Fibroblast of peridontal ligament (primary cell): Measurements from ENCODE around the gene NBPF11.
"Not testable (repeated sequence)": the region's sequence is repeated elsewhere in the genome, so short reads cannot be mapped to it uniquely, and the experiment has no call there.

ENCODE experiments used
- DNase-seq: peaks from one replicate; pipeline ENCODE4 v3.0.0-alpha.2; 2010; ENCODE audit errors: extremely low read depth

NBPF11 gene

DNA sequence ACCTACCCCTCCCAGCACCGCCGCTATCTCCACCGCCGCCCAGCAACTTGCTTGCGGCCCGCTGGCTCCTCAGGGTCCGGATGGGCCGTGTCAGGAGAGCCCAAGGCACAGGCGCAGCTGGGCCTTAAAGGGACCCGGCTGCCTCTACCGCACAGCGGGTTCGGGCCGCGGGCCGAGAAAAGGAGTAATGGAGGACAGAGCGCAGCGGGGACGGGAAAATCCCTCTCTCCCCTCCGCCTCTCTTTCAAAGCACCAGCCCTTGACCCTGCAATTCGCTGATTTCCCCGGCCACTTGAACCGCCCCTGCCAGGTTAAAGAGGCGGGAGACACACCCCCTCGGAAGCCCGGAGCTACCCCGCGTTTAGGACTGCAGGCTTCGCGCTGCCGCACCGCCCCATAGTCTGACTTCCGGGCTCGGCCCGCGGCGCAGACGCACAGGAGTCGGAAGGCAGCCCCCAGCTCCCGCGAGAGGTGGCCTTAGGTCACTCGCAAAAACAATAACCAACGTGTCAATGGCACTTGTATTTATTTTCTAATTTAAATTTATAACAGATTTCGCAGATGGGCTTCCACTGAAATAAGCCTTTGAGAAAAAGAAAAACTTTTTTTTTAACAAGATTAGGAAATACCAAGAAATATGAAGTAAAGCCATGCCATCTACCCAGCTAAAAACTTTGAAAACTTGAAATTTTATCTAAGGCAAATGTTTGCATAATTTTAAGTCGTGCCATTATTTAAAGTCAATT lies at the start of gene NBPF11:
TSS of gene NBPF11 (minus strand) at position 371 of the 746 bp plus-strand sequence. CDS start 25,278 bp downstream, outside the sequence.
- DNase-seq: peak; percentile 73

GRCh38 chr1:148197396-148197795 lies 45.3 kb upstream of the NBPF11 start:
- DNase-seq: not testable (repeated sequence)

GRCh38 chr1:148196949-148197348 lies 44.9 kb upstream of the NBPF11 start:
- not testable (repeated sequence) for DNase-seq

DNA sequence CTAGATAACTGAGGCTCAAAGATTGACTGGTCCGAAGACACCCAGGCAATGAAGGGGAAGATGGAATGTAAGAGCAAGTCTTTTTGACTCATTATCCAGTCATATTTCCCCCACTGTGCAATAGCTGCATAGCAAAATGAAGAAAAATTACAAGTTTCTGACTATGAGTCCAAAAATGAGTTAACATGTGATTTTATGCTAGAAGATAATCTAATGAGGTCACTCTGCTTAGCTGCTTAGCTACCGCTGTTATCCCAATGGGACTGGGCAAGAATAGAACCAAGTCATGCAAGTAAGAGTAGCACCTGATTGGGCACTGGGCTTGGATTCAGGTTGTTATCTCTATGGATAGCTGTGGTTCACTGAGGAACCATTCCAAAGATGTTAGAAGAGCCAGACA lies 43.0 kb upstream of the NBPF11 start:
- not testable (repeated sequence) for DNase-seq

- not testable (repeated sequence) for DNase-seq
Measured at GRCh38 chr1:148188768-148189167, 36.7 kb upstream of the NBPF11 start.

- DNase-seq: not testable (repeated sequence)
Measured at GRCh38 chr1:148178682-148179081, 26.6 kb upstream of the NBPF11 start.

GRCh38 chr1:148175414-148175813 lies 23.3 kb upstream of the NBPF11 start:
- DNase-seq: not testable (repeated sequence)

DNA sequence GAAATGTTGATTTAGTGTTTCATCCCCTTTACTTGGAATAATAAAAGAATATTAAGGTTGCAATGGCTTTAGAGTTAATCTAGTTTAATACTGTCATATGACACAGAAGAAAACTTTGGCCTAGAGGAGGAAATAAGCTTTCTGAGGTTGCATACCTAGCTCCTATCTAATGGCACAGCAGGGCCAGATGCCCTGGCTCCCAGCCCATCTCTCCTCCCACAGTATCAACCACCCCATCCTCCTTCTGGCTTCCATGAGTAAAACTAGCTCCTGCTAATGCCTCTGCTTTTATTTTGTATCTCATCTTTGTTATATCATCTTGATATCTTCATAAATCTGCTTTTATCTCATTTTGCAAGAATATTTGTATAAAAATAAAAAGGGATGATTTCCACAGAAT lies 19.9 kb upstream of the NBPF11 start:
- not testable (repeated sequence) for DNase-seq

- DNase-seq: no peak
Measured at GRCh38 chr1:148166558-148167492, 14.7 kb upstream of the NBPF11 start.

GRCh38 chr1:148162363-148162762 lies 10.3 kb upstream of the NBPF11 start:
- DNase-seq: no peak

GRCh38 chr1:148161053-148161901 lies 9.2 kb upstream of the NBPF11 start:
- DNase-seq: no peak

DNA sequence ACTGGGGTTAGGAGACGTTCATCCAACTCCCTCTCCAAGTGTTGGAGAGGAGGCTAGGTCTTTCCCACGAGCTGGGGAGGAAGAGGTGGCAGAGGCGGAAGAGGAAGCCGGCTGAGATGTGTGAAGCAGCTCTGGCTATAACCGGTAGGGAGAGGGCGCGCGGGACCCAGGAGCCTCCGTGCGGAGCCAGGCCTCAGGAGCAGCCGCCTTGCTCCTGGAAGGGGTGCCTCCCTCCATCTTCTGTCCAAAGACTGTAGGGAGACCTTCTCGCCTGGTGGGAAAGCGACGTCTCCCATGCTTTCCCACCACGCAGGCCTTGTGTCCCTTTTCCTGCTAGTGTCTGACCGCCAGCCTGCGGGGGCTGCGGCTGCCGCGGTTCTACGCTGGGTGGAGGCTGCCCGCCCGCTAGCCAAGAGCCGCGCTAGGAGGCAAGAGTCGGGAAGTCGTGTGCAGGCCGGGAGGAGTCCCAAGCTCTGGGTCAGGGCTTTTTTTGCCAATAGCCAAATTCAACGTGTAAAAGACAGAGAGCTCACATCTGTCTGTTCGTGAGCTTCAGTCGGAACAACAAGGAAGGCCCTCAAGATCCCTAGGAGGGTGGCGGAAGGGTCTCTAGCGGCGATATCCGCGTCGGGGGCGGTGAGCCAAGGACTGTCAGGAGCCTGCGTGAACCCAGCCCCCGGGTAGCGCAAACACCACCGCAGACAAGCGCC lies 8.4 kb upstream of the NBPF11 start:
- no peak for DNase-seq

DNA sequence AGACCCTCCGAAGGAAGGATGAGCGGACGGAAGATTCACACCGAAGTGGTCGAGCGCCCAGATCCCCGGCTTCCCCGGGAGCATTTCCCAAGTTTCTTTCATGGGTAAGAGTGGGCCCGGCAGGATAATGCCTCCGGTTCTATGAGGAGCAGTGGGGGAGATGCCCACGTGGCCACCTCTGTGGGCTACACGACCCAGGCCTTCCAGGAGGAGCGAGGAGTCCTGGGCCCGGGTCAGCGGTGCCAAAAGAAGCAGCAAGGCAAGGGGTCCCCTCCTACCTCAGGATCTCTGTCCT lies 7.9 kb upstream of the NBPF11 start:
- DNase-seq: no peak

DNA sequence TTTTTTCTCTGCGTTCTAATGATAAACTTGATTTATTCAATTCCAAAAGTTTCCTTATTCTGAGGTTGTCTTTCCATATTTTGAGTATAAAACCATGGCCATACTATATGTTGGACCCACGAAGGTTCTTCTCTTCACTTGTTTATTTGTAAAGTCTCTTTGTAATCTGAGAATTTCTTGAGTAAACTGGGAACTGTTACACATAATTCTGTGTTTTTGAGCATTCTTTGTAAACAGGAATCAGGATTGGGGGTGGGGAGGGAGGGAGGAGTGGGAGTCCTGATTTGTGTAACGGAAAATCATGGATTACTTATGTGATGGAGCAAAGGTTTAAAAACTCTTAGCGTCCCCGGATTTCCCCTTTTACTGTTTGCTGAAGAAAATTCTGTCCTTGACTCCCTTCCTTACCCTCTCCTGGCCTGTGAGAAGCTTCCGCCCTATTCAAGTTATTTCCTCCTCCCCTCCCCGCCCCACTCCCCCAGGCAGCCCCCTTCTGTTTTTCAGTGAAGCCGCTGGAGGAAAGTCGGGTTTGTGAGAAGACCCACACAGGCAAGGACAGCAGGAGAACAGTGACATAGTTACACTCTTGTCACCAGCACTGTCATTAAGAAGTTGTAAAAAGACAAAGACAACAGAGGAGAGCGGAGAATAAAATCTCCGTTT lies 6.4 kb upstream of the NBPF11 start:
- peak; percentile 1 for DNase-seq

- DNase-seq: not testable (repeated sequence)
Measured at GRCh38 chr1:148157803-148158202, 5.7 kb upstream of the NBPF11 start.

DNA sequence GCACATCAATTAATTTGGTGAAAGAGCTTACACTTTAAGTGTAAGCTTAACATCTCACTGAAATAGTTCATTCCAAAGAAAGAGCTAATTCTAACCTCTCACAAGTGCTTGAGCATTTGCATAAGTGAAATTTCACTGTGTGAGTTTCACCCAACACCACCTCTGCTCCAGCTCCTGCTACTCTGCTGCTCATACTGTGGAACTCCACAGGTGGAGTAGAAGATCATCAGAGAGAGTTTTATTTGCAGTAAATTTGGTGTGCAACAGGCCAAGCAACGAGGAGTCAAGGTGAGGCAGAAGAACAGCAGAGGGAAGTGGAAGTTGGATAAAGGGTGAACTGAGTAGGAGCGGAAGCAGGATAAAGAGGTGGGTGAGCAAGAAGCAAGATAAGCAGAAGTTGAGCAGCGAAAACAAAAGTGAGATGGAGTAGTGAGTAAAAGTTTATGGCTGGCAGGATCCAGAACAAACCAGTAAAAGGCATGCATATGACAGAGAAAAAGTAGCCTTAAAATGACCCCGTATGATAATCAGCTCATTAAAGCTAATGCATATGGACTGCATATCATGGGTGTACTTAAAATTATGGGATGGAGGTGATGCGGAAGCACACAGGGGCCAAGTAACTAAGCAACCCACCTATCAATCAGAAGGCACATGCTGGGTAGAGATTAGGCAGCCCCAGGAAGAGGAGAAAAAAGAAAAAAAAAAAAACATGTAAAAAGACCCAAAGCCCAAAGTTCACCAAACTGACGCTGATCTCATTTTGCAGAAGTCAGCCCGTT lies 3.6 kb upstream of the NBPF11 start:
- not testable (repeated sequence) for DNase-seq

DNA sequence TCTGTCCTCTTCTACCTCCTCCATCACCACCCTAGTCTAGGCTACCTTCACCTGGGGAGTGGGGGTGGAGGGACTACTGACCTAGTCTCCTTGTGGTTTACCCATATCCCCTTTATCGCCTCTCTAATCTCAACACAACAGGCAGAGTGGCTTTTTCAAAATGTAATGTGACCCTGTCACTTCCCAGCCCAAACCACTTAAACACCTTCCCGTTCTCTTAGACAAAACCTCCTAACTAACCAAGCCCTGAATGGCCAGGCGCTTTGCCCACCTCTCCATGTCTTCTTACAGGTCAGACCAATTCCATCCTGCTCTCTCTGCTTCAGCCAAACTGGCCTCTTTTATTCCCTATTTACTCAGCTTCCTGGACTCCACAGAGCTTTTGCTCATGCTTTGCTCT lies 714 bp upstream of the NBPF11 start:
- not testable (repeated sequence) for DNase-seq

GRCh38 chr1:148151371-148151819 lies 686 bp downstream of the NBPF11 start:
- peak; percentile 2 for DNase-seq

GRCh38 chr1:148150945-148151344 lies 1.1 kb downstream of the NBPF11 start:
- peak; percentile 32 for DNase-seq

- not testable (repeated sequence) for DNase-seq
Measured at GRCh38 chr1:148150014-148150413, 2.1 kb downstream of the NBPF11 start.
